Omental fat pad (tissue), 4 donors: ENCODE measurements around the gene POU2F1. TPM values are rescaled to one million over a fixed set of nuclear protein-coding genes. Genes with fewer than 3 reads are reported as not detected.
"Not testable (repeated sequence)": the region's sequence is repeated elsewhere in the genome, so short reads cannot be mapped to it uniquely, and the experiment has no call there.

ENCODE experiments used
- ATAC-seq: fragments of 150-250 bp; one replicate; pipeline ENCODE4 v1.9.1; 2016; ENCODE audit warnings: mild to moderate bottlenecking, moderate library complexity; ENCODE audit not compliant: low FRiP score
- DNase-seq: peaks from one replicate; pipeline ENCODE4 v3.0.0-alpha.2; 2019; ENCODE audit warnings: low spot score
- total RNA-seq, 4 donors: library from RNA; depleted of rRNA; stranded (reverse); fragments of >200 nt; gene quantifications; one replicate each; pipeline ENCODE4 v1.1.0, GENCODE V29; 2016
- TF ChIP-seq, protein P1 (sequence below), 3 donors: fragments of 450-650 bp; IDR thresholded peaks; one replicate each; pipeline ENCODE4 v1.5.1; 2016 to 2017; ENCODE audit warnings: antibody characterized with exemption in 3 of 3, mild to moderate bottlenecking in 3 of 3, moderate library complexity in 2 of 3

The POU2F1 gene
- total RNA-seq, 4 donors from 2014 or later: 10.3 to 18.9 (median 13.5) TPM

DNA sequence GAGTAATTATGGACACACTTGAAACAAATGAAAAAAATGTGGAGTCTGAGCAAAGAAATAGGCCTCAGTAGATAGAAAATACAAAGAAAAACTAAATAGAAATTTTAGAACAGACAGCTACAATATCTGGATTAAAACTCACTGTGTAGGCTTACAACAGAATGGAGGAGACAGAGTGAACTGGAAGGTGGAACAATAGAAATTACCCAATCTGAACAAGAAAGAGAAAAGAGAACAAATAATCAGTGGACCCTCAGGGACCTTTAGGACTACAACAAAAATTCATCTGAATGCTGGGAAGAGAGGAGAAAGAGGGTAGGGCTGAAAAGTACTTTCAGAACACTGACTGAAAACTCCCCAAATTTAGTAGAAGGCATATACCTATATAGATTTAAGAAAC is 90.0 kb downstream of the POU2F1 start:
- TF ChIP-seq, protein P1, sequence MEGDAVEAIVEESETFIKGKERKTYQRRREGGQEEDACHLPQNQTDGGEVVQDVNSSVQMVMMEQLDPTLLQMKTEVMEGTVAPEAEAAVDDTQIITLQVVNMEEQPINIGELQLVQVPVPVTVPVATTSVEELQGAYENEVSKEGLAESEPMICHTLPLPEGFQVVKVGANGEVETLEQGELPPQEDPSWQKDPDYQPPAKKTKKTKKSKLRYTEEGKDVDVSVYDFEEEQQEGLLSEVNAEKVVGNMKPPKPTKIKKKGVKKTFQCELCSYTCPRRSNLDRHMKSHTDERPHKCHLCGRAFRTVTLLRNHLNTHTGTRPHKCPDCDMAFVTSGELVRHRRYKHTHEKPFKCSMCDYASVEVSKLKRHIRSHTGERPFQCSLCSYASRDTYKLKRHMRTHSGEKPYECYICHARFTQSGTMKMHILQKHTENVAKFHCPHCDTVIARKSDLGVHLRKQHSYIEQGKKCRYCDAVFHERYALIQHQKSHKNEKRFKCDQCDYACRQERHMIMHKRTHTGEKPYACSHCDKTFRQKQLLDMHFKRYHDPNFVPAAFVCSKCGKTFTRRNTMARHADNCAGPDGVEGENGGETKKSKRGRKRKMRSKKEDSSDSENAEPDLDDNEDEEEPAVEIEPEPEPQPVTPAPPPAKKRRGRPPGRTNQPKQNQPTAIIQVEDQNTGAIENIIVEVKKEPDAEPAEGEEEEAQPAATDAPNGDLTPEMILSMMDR (IDR thresholded peaks at IDR 0.05): no peak
- ATAC-seq (no peak), DNase-seq (no peak)

DNA sequence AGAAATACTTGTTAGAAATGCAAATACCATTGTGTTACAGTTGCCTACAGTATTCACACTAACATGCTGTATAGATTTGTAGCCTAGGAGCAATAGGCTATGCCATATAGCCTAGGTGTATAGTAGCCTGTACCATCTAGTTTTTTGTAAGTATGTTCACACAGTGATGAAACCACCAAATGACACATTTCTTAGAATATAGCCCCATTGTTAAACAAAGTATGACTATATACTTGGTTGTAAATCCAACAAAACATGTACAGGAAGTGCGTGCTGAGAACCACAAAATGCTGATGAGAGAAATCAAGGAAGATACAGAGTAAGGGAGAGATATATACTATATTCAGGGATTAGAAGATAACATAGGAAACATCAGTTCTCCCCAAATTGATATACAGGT is 92.2 kb downstream of the POU2F1 start:
- TF ChIP-seq, protein P1 (IDR thresholded peaks at IDR 0.05): no peak
- no peak for ATAC-seq

DNA sequence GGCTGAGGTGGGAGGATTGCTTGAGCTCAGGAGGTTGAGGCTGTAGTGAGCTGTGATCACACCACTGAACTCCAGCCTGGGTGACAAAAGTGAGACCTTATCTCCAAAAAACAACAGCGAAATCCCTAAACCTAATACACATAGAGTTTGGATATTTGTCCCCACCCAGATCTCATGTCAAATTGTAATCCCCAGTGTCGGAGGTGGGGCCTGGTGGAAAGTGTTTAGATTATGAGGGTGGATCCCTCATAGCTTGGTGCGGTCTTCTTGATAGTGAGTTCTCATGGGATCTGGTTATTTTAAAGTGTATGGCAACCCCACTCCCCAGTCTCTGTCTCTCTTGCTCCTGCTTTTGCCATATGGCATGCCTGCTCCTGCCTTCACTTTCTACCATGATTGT is 94.0 kb downstream of the POU2F1 start:
- no peak for ATAC-seq
- TF ChIP-seq, protein P1 (IDR thresholded peaks at IDR 0.05): no peak

More for the DNA sequence above, 92.2 kb downstream of the POU2F1 start:
- no peak for DNase-seq

DNA sequence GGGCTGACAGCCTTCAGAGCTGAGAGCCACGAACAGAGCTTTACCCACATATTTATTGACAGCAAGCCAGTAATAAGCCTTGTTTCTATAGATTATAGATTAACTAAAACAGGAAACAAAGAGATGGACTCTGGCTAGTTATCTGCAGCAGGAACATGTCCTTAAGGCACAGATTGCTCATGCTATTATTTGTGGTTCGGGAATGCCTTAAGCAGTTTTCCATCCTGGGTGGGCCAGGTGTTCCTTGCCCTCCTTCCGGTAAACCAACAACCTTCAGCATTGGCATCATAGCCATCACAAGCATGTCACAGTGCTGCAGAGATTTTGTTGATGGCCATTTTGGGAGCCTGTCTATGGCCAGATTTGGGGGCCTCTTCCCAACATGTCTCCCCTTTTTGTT is 96.8 kb downstream of the POU2F1 start:
- TF ChIP-seq, protein P1 (IDR thresholded peaks at IDR 0.05): no peak
- ATAC-seq: no peak
- no peak for DNase-seq

More for the DNA sequence above, 94.0 kb downstream of the POU2F1 start:
- DNase-seq: no peak

DNA sequence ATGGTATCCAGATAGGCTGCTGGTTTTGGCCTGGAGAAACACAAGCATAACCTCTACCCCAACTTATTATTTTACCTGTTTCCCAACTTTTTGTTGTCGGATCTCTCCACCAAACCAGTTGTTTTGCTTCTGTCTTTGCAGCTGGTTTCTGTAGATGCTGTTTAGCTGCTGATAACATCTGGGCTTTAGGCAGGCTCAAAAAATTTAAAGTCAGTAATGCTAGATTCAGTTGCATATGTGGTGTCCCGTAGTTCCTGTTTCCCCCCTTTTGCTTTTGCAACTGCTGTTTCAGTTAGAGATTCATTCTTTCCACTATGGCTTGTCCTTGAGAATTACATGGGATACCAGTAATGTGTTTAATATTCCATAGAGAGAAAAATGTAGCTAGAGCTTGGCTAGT is 98.5 kb downstream of the POU2F1 start:
- not testable (repeated sequence) for DNase-seq, ATAC-seq

DNA sequence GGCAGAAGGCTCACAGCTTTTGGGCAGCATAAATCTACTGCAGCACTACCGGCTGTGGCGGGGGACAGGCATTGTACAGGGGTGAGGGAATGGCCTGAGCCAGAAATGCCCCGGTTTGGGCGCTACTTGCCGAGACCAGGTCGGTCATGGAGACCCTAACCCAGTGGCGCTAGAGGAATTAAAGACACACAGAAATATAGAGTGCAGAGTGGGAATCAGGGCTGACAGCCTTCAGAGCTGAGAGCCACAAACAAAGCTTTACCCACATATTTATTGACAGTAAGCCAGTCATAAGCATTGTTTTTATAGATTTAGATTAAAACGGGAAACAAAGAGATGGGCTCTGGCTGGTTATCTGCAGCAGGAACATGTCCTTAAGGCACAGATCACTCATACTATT is 101.8 kb downstream of the POU2F1 start:
- DNase-seq (no peak), ATAC-seq (no peak)
- TF ChIP-seq, protein P1 (IDR thresholded peaks at IDR 0.05): no peak

DNA sequence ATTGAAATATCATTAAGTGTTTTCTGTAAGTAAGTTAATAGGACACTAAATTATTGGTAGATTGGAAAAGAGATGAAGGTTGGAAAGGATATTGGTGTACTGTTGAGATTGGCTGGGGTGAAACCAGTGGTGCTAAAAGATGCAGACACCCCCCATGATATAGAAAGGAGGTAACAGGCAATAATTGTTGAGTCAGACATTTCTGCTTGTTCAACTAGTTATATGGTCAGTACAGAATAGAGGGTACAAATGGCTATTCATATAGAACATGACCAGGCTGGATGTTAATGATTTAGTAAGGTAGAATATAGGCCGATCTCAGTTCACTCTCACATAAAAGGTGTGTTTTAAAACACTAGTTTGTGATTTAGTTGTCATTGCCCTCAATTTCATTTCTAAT is 104.5 kb downstream of the POU2F1 start:
- ATAC-seq: no peak

More for the DNA sequence above, 104.5 kb downstream of the POU2F1 start:
- TF ChIP-seq, protein P1 (IDR thresholded peaks at IDR 0.05): no peak
- no peak for DNase-seq
